Stimulated activated CD8-positive, alpha-beta memory T cell treated with anti-CD3 and anti-CD28 coated beads, Interleukin-7, amount 100 ng/mL, for 48 hours (primary cell): ENCODE measurements around the gene WRAP53.

ENCODE experiments used
- DNase-seq, 2 donors: peaks; one replicate each; pipeline ENCODE4 v3.0.0-alpha.2; 2020; ENCODE audit warnings: low read depth in 1 of 2; ENCODE audit errors: extremely low read depth in 1 of 2

WRAP53 gene

GRCh38 chr17:7677388-7678067, 10.7 kb upstream of the WRAP53 start:
- DNase-seq: no peak

GRCh38 chr17:7684851-7685532, 3.3 kb upstream of the WRAP53 start:
- no peak for DNase-seq

- DNase-seq: peak; percentile 73 to 85
These were observed 2.6 kb upstream of the WRAP53 start for GRCh38 chr17:7685533-7686221.

- DNase-seq: peak; percentile 50 to 72
These were observed 1.8 kb upstream of the WRAP53 start for GRCh38 chr17:7686222-7687071.

GRCh38 chr17:7687072-7687907, 987 bp upstream of the WRAP53 start, which contains the start of gene TP53:
TSS of gene TP53 (minus strand) at chr17:7687490. CDS start at chr17:7676594, 10,896 bp downstream.
- DNase-seq: peak; percentile 73 to 84

- DNase-seq: no peak
These were observed 585 bp downstream of the WRAP53 start for GRCh38 chr17:7688808-7689316.

GRCh38 chr17:7695586-7695985, 7.3 kb downstream of the WRAP53 start:
- DNase-seq: no peak

GRCh38 chr17:7697828-7698588, 9.7 kb downstream of the WRAP53 start:
- no peak for DNase-seq

GRCh38 chr17:7700510-7700909, 12.2 kb downstream of the WRAP53 start:
- DNase-seq: no peak

- no peak for DNase-seq
These were observed 13.4 kb downstream of the WRAP53 start for GRCh38 chr17:7701681-7702080.

- no peak for DNase-seq
These were observed 14.5 kb downstream of the WRAP53 start for GRCh38 chr17:7702776-7703175.

GRCh38 chr17:7703584-7704479, 15.6 kb downstream of the WRAP53 start:
- DNase-seq: no peak

- DNase-seq: no peak
These were observed 16.5 kb downstream of the WRAP53 start, which contains the start of gene EFNB3 for GRCh38 chr17:7704601-7705268. TSS of gene EFNB3 (plus strand) at chr17:7705202. CDS start at chr17:7705599, 397 bp downstream.

GRCh38 chr17:7705269-7706255, 17.3 kb downstream of the WRAP53 start:
- DNase-seq: no peak

- no peak for DNase-seq
These were observed 18.5 kb downstream of the WRAP53 start for GRCh38 chr17:7706631-7707354.

- no peak for DNase-seq
These were observed 19.2 kb downstream of the WRAP53 start for GRCh38 chr17:7707446-7707845.
